Activated CD8-positive, alpha-beta memory T cell treated with anti-CD3 and anti-CD28 coated beads, Interleukin-2, amount 10 ng/mL, durations not matched to agents 7 days and 5 days (primary cell): ENCODE measurements around the gene KIF4A. TPM values are rescaled to one million over a fixed set of nuclear protein-coding genes. Genes with fewer than 3 reads are reported as not detected.
"Not testable (repeated sequence)": the region's sequence is repeated elsewhere in the genome, so short reads cannot be mapped to it uniquely, and the experiment has no call there.

Experiments
- ATAC-seq: fragments of 150-1000 bp; cut with Tn5 transposase; one replicate; pipeline ENCODE4 v1.10.0; 2021; ENCODE audit warnings: moderate library complexity
- CTCF ChIA-PET: fragments of 350-600 bp; sonication (Branson Sonifier 250); formaldehyde crosslinking; loops from one replicate; lab custom pipeline; 2021; ENCODE audit warnings: antibody characterized with exemption; lab: Charles Lee
- DNase-seq: peaks from one replicate; pipeline ENCODE4 v3.0.0-alpha.2; 2020
- H3K27ac Mint-ChIP-seq: one replicate; pipeline ENCODE4 v1.8.0; 2021; ENCODE audit warnings: mild to moderate bottlenecking, mixed read lengths
- H3K27me3 Mint-ChIP-seq: one replicate; pipeline ENCODE4 v1.8.0; 2021; ENCODE audit warnings: mixed read lengths
- H3K36me3 Mint-ChIP-seq: one replicate; pipeline ENCODE4 v1.8.0; 2021; ENCODE audit warnings: mild to moderate bottlenecking, mixed read lengths
- H3K4me1 Mint-ChIP-seq: one replicate; pipeline ENCODE4 v1.8.0; 2021; ENCODE audit warnings: mixed read lengths
- H3K4me3 Mint-ChIP-seq: one replicate; pipeline ENCODE4 v1.8.0; 2021; ENCODE audit warnings: mild to moderate bottlenecking, moderate library complexity, mixed read lengths
- H3K9me3 Mint-ChIP-seq: one replicate; pipeline ENCODE4 v1.8.0; 2022; ENCODE audit warnings: low read depth, mixed read lengths
- total RNA-seq, 2 experiments: library from RNA; stranded (reverse); gene quantifications; one replicate each; pipeline ENCODE4 v1.2.3, GENCODE V29; 2021

KIF4A gene, protein sequence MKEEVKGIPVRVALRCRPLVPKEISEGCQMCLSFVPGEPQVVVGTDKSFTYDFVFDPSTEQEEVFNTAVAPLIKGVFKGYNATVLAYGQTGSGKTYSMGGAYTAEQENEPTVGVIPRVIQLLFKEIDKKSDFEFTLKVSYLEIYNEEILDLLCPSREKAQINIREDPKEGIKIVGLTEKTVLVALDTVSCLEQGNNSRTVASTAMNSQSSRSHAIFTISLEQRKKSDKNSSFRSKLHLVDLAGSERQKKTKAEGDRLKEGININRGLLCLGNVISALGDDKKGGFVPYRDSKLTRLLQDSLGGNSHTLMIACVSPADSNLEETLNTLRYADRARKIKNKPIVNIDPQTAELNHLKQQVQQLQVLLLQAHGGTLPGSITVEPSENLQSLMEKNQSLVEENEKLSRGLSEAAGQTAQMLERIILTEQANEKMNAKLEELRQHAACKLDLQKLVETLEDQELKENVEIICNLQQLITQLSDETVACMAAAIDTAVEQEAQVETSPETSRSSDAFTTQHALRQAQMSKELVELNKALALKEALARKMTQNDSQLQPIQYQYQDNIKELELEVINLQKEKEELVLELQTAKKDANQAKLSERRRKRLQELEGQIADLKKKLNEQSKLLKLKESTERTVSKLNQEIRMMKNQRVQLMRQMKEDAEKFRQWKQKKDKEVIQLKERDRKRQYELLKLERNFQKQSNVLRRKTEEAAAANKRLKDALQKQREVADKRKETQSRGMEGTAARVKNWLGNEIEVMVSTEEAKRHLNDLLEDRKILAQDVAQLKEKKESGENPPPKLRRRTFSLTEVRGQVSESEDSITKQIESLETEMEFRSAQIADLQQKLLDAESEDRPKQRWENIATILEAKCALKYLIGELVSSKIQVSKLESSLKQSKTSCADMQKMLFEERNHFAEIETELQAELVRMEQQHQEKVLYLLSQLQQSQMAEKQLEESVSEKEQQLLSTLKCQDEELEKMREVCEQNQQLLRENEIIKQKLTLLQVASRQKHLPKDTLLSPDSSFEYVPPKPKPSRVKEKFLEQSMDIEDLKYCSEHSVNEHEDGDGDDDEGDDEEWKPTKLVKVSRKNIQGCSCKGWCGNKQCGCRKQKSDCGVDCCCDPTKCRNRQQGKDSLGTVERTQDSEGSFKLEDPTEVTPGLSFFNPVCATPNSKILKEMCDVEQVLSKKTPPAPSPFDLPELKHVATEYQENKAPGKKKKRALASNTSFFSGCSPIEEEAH
- 10 to 100 TPM; 41.0 to 44.7 TPM for total RNA-seq

DNA sequence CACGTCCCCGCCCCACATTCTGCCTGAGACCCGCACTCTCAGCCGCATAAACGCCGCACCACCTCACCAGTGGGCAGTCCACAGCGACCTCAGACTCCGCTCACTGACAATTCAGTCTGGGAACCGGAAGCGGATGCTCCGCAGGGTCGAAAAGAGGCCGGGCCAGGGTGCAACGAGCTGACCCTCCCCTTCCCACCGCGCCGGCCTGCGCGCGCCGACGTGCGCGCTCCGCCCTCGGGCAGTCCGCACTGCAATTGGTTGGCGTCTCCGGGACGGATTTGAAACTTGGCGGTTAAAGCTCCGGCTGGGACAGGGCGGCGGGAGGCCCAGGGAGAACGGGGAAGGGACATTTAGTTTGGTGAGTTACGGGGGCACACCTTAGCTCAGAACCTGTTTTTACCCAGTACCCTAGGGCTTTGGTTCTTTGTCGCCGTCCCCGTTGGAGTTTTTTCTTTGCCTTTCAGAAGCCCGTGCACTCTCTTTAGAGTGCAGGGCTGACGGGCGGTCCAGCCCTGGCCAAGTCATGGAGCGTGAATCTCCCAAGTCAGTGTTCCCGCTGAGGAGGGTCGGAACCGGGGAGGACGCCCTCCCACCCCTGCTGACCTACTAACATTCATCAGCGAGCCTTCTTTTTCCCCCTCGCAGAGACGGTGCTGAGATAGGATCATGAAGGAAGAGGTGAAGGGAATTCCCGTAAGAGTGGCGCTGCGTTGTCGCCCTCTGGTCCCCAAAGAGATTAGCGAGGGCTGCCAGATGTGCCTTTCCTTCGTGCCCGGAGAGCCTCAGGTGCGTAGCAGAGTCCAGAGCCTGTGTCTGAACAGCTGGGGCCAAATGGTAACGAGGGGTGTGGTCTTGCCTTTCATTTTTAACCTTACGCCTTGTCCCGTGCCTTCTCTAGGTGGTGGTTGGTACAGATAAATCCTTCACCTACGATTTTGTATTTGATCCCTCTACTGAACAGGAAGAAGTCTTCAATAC is at the start of gene KIF4A, which contains the start of gene PDZD11:
Gene KIF4A (plus strand): TSS at position 312 of the 978 bp plus-strand sequence. CDS start 355 bp downstream, at position 667.
Gene PDZD11 (minus strand): TSS at position 135 of the 978 bp plus-strand sequence. CDS start 586 bp downstream, outside the sequence.
- H3K4me1 Mint-ChIP-seq: peaks cover 35% of the 10 kb centered on the region
- ATAC-seq (peak; percentile 99), DNase-seq (peak; percentile 91)
- H3K4me3 Mint-ChIP-seq: peak within 1 kb of the TSS; percentile 90
- H3K27ac Mint-ChIP-seq: peak within 1 kb of the TSS; percentile 90
- no peaks in the 10 kb centered on the region for H3K27me3 Mint-ChIP-seq
- H3K36me3 Mint-ChIP-seq: peaks cover 27% of the 10 kb centered on the region
- CTCF ChIA-PET: interaction anchor here (1.0 to 1.6 kb wide), 3 partner anchors 10 to 157 kb away, joined by 3 to 8 read pairs (median 5); partner anchors contain the start of gene IGBP1
- H3K9me3 Mint-ChIP-seq: no peaks in the 10 kb centered on the region

DNA sequence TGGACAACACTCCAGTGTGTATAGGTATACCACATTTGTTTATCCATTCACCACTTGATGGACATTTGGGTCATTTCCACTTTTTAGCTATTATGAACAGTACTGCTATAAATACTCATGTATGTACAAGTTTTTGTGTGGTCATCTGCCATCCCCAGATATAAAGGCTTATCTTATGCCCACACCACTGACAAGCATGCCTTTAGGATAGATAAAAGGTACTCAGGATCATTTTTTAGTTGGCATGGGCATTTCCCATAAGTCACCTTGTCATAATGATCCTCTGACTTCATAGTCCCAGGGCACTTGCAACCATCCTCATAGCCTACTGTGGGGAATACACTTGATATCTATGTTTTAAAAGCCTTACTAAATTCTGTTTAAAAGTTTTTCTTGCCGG is 49.2 kb upstream of the KIF4A start:
- DNase-seq: no peak
- Mint-ChIP-seq H3K27ac (no peak overlapping the region), H3K36me3 (no peaks in the 10 kb centered on the region), H3K27me3 (no peaks in the 10 kb centered on the region), H3K4me1 (peaks cover 5% of the 10 kb centered on the region), H3K4me3 (no peak overlapping the region), H3K9me3 (no peaks in the 10 kb centered on the region)
- CTCF ChIA-PET: no interaction called here
- ATAC-seq: no peak

DNA sequence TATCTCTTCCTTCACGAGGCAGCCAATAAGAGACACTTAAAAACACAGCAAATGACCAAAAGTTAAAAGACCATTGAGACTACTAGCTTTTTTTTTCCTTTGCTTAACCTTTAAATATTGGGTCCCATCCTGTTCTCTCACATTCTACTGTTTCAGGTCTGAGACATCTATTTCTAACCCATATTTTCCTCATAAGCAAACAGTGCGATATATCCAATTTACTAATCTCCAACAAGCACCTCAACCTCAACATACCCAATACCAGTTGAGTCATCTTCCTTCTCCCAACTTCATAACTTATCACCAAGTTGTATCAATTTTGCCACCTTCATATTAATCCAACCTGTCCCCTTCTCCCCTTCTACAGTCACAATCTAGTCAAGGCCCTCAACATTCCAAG is 48.4 kb upstream of the KIF4A start:
- CTCF ChIA-PET: no interaction called here
- no peak overlapping the region for H3K4me3 Mint-ChIP-seq
- DNase-seq: no peak
- no peak overlapping the region for H3K27ac Mint-ChIP-seq
- H3K9me3 Mint-ChIP-seq: no peaks in the 10 kb centered on the region
- no peaks in the 10 kb centered on the region for H3K27me3 Mint-ChIP-seq
- peaks cover 5% of the 10 kb centered on the region for H3K4me1 Mint-ChIP-seq
- no peak for ATAC-seq
- H3K36me3 Mint-ChIP-seq: no peaks in the 10 kb centered on the region

DNA sequence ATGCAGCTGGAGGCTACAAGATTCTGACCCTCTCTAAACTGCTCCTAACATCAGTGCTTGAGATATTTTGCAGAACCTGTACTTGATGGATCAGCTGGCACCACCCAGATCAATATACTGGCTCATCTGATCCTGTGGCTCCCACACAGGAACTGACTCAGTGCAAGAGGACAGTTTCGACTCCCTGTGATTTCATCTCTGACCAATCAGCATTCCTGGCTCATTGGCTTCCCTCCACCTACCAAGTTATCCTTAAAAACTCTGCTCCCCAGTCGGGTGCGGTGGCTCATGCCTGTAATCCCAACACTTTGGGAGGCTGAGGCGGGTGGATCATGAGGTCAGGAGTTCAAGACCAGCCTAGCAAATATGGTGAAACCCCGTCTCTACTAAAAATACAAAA is 46.3 kb upstream of the KIF4A start:
- H3K9me3 Mint-ChIP-seq, H3K27me3 Mint-ChIP-seq, H3K36me3 Mint-ChIP-seq, DNase-seq, H3K4me1 Mint-ChIP-seq, H3K27ac Mint-ChIP-seq, ATAC-seq, CTCF ChIA-PET, H3K4me3 Mint-ChIP-seq: not testable (repeated sequence)

DNA sequence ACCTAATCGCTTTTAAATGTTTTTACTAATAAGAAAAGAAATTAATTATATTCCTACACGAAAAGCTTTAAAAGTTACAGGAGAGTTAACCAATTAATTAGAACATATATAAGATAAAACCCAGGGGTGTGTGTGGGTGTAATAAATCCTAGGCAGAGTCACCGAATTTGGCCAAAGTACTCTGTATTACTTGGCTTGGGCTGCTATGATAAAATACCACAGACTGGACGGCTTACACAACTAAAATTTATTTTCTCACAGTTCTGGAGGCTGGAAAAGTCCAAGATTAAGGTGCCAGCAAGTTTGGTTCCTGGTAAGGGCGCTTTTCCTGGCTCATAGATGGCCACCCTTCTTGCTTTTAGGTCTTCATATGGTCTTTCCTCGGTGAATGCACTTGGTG is 45.0 kb upstream of the KIF4A start:
- Mint-ChIP-seq H3K9me3 (no peaks in the 10 kb centered on the region), H3K27ac (no peak overlapping the region), H3K4me1 (no peaks in the 10 kb centered on the region), H3K36me3 (no peaks in the 10 kb centered on the region), H3K4me3 (no peak overlapping the region), H3K27me3 (no peaks in the 10 kb centered on the region)
- DNase-seq (no peak), ATAC-seq (no peak)
- CTCF ChIA-PET: no interaction called here

DNA sequence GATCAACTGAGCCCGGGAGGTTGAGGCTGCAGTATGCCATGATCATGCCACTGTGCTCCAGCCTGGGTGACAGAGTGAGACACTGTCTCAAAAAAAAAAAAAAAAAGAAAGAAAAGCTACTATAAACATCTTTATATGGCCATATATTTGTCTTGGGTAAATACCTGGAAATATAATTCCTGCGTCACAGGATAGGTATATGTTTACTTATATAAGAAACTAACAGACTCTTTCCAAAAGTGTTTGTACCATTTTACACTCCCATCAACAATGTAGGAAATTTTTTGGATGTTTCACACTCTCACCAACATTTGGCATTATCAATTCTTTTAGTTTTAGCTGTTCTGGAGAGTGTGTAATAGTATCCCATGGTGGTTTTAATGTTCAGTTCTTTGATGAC is 42.7 kb upstream of the KIF4A start:
- no peaks in the 10 kb centered on the region for H3K9me3 Mint-ChIP-seq
- H3K4me1 Mint-ChIP-seq: no peaks in the 10 kb centered on the region
- no peak for ATAC-seq
- no peak for DNase-seq
- no peak overlapping the region for H3K4me3 Mint-ChIP-seq
- no peak overlapping the region for H3K27ac Mint-ChIP-seq
- CTCF ChIA-PET: no interaction called here
- H3K27me3 Mint-ChIP-seq: no peaks in the 10 kb centered on the region
- no peaks in the 10 kb centered on the region for H3K36me3 Mint-ChIP-seq

DNA sequence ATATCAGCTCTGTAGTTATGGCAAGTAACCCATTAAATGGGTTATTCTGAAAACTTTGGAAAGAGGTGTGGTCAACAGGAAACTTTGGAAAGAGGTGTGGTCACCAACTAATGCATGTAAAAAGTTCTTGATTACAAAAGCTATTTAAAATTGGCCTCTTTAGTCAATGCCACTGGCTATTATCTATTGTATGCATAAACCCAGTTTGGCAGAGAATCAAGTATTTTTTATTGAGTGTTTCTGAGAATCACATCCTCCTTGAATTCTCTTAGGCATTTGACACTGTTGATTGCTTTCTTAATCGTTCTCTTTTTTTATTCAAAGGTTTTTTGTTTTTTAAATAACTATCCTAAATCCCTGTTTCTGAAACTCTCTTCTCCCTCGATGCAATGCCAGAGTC is 37.4 kb upstream of the KIF4A start:
- no peaks in the 10 kb centered on the region for H3K36me3 Mint-ChIP-seq
- H3K27ac Mint-ChIP-seq: no peak overlapping the region
- CTCF ChIA-PET: no interaction called here
- DNase-seq (no peak), ATAC-seq (no peak)
- no peaks in the 10 kb centered on the region for H3K9me3 Mint-ChIP-seq
- peaks cover 11% of the 10 kb centered on the region for H3K4me1 Mint-ChIP-seq
- no peaks in the 10 kb centered on the region for H3K27me3 Mint-ChIP-seq
- H3K4me3 Mint-ChIP-seq: no peak overlapping the region

DNA sequence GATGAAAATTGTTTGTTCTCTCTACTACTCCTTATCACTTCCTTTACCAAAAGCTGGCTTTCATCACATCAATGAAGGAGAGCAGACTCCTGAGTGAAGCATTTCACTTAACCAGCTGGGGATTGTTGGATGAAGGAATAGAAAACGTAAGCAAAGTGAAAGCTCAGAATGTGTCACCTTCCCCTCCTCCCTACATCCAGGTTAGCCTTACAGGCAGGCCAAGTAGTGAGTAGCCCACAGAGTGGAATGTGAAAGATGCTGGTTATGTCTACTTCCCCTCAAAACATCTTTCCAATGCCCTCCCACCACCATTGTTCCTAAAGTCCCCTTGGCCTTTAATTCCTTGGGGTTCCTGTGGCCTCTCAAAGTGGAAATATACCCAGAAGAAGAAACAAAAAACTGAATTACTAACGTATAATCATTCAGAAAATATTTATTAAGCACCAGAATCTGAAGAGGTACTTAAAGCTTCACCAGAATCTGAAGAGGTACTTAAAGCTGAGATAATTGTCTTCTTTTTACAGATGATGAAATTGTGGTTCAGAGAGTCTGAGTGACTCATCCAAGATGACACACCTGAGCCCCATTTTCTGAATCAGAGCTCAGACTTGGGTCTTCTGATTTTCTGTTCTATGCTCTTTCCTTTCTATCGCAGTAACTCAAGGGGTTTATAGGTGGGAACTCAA is 36.4 kb upstream of the KIF4A start:
- Mint-ChIP-seq H3K9me3 (no peaks in the 10 kb centered on the region), H3K36me3 (no peaks in the 10 kb centered on the region), H3K27ac (no peak overlapping the region), H3K4me1 (peaks cover 11% of the 10 kb centered on the region), H3K27me3 (no peaks in the 10 kb centered on the region), H3K4me3 (no peak overlapping the region)
- no peak for DNase-seq
- no peak for ATAC-seq
- CTCF ChIA-PET: no interaction called here

DNA sequence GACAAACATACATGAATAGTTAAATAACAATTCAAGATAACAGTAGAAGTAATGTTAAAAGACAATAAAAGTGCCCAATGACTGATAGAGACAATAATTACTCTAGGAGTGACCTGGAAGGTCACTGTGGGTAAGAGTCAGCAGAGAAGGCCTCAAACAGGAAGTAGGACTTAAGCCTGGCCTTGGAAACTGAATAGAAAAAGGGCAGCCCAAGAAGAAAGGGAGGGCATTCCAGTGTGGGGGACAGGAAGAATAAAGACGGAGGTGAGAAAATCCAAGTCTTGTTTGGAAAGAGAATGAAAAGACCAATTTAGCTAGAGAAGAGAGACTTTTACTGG is 35.9 kb upstream of the KIF4A start:
- Mint-ChIP-seq H3K4me3 (no peak overlapping the region), H3K27me3 (no peaks in the 10 kb centered on the region), H3K27ac (no peak overlapping the region), H3K36me3 (no peaks in the 10 kb centered on the region), H3K4me1 (peaks cover 11% of the 10 kb centered on the region), H3K9me3 (no peaks in the 10 kb centered on the region)
- CTCF ChIA-PET: no interaction called here
- no peak for DNase-seq
- ATAC-seq: no peak

DNA sequence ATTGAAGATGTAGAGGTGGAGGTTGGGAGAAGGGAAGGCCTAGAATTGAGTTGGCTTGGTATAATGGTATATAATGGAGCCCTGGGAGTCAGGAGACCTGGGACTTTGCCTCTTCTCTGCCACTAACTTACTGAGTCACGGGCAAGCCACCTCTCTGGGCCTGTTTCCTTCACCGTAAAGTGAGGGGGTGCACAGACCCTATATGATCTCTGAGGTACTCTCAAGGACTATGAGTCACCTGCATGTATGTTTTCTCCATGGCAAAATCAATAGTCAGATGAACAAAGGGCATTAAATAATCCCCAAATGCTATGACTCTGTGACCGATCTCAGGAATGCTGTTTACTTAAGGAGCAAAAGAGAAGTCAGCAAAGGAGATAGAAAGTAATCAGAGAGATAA is 35.0 kb upstream of the KIF4A start:
- ATAC-seq (no peak), DNase-seq (no peak)
- Mint-ChIP-seq H3K4me1 (peaks cover 11% of the 10 kb centered on the region), H3K27ac (no peak overlapping the region), H3K27me3 (no peaks in the 10 kb centered on the region), H3K4me3 (no peak overlapping the region), H3K36me3 (no peaks in the 10 kb centered on the region), H3K9me3 (no peaks in the 10 kb centered on the region)
- CTCF ChIA-PET: no interaction called here

DNA sequence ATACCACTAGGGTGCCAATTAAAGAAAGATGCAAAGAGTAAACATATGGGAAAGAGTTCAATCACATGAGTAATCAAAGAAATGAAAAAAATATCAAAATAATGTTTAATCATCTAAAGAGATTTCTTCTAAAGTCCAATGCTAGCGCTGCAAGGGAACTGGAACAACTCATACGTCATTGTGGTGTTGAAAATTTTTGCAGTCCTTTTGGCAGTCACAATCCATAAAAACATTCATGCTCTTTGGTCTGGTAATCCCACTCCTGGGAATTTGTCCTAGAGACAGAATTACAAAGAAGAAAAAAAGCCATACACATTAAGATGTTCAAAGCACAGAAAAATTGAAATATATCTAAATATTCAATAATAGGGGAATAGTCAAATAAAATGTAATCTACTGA is 34.5 kb upstream of the KIF4A start:
- H3K4me1 Mint-ChIP-seq: peaks cover 11% of the 10 kb centered on the region
- ATAC-seq (no peak), DNase-seq (no peak)
- H3K4me3 Mint-ChIP-seq: no peak overlapping the region
- no peaks in the 10 kb centered on the region for H3K9me3 Mint-ChIP-seq
- H3K27me3 Mint-ChIP-seq: no peaks in the 10 kb centered on the region
- H3K27ac Mint-ChIP-seq: no peak overlapping the region
- CTCF ChIA-PET: no interaction called here
- H3K36me3 Mint-ChIP-seq: no peaks in the 10 kb centered on the region
